ENCODE results near the gene DNAH7. TPM values are rescaled to one million over a fixed set of nuclear protein-coding genes. Genes with fewer than 3 reads are reported as not detected.

DNAH7 gene
- total and polyA plus RNA-seq, 2 of the 4 experiments (the other 2 are of a cell fraction): 0.22 to 0.36 TPM

- H2AK9ac ChIP-seq (replicated peaks; ENCODE audit: low read depth, low read length, poor library complexity): no peak overlapping the region
- H3K27me3 ChIP-seq (ENCODE audit: control insufficient read depth, insufficient read depth, low read length): no peaks in the 10 kb centered on the region
- H4K5ac ChIP-seq (ENCODE audit: low read depth, low read length): no peak overlapping the region
- H3K4ac ChIP-seq (ENCODE audit: low read depth, low read length): no peak overlapping the region
- H3K27ac ChIP-seq (ENCODE audit: insufficient read depth, low read length): no peak overlapping the region
- no CpG with 5 or more reads among the region's 1 CpG for WGBS, 2 experiments (ENCODE audit: extremely low coverage in 2 of 2, insufficient read length in 1 of 2)
- H4K8ac ChIP-seq (ENCODE audit: low read depth in 2 of 2, low read length in 2 of 2): no peak overlapping the region
- no TSS peak for BruUV-seq (replicated peaks)
- CTCF ChIA-PET: no interaction called here
- H3K36me3 ChIP-seq (ENCODE audit: control insufficient read depth, insufficient read depth, low read length): no peaks in the 10 kb centered on the region
- intact Hi-C loops (cut with micrococcal nuclease) (no loop called here), in situ Hi-C loops (cut with MboI; ENCODE audit: low sequenced_read_pairs) (no loop called here), dilution Hi-C loops (cut with HindIII; ENCODE audit: low sequenced_read_pairs, unreplicated experiment) (no loop called here)
- H2BK20ac ChIP-seq (ENCODE audit: low read depth, low read length): no peak overlapping the region
- H2BK5ac ChIP-seq (ENCODE audit: low read depth, low read length, poor library complexity, severe bottlenecking): no peak overlapping the region
- H2BK15ac ChIP-seq (ENCODE audit: low read depth, low read length): no peak overlapping the region
- no peak overlapping the region for H3K4me2 ChIP-seq (ENCODE audit: low read depth, low read length)
- H3K9me1 ChIP-seq (ENCODE audit: insufficient read depth, low read length): no peaks in the 10 kb centered on the region
- no peak overlapping the region for H2BK120ac ChIP-seq (ENCODE audit: low read depth, low read length)
- H4K20me1 ChIP-seq (ENCODE audit: insufficient read depth, low read length): no peaks in the 10 kb centered on the region
- H3K14ac ChIP-seq (replicated peaks; ENCODE audit: low read depth, low read length): no peak overlapping the region
- H3K79me1 ChIP-seq (ENCODE audit: low read depth in 1 of 2, low read length in 2 of 2): no peaks in the 10 kb centered on the region
- no peak for TF ChIP-seq FOS (IDR thresholded peaks at IDR 0.05; ENCODE audit: low read depth, low read length)
- TF ChIP-seq RAD21 (IDR thresholded peaks at IDR 0.05; ENCODE audit: low read length): no peak
- TF ChIP-seq RCOR1 (IDR thresholded peaks at IDR 0.05; ENCODE audit: insufficient replicate concordance, low read length): no peak
- no peak for TF ChIP-seq RFX5 (IDR thresholded peaks at IDR 0.05; ENCODE audit: low read depth, low read length)
- TF ChIP-seq USF2 (IDR thresholded peaks at IDR 0.05; ENCODE audit: low read depth, low read length): no peak
- TF ChIP-seq MXI1 (IDR thresholded peaks at IDR 0.05; ENCODE audit: borderline replicate concordance, low read depth, low read length): no peak
- no peak for TF ChIP-seq POLR2A (IDR thresholded peaks at IDR 0.05; ENCODE audit: low read depth, low read length)
- TF ChIP-seq NFE2L2 (IDR thresholded peaks at IDR 0.05; ENCODE audit: low read depth, low read length): no peak
- H2AFZ ChIP-seq (replicated peaks; ENCODE audit: low read length, poor library complexity): no peak overlapping the region
- H4K91ac ChIP-seq (ENCODE audit: insufficient read depth, low read depth, low read length): no peak overlapping the region
- H3K4me1 ChIP-seq (ENCODE audit: control insufficient read depth, insufficient read depth, low read length): no peaks in the 10 kb centered on the region
- ATAC-seq (ENCODE audit: low read depth) (no peak), DNase-seq (no peak)
- no peak overlapping the region for H3K56ac ChIP-seq (ENCODE audit: extremely low read depth, insufficient read depth, low read length)
- H3K18ac ChIP-seq (ENCODE audit: low read depth, low read length): no peak overlapping the region
- POLR2A ChIA-PET (ENCODE audit: unreplicated experiment): no interaction called here
- H2AK5ac ChIP-seq (ENCODE audit: low read depth, low read length): no peak overlapping the region
- H3K4me3 ChIP-seq (ENCODE audit: insufficient read depth, low read depth, low read length): no peak overlapping the region
- no peak overlapping the region for H3K23ac ChIP-seq (ENCODE audit: low read depth, low read length)
- no peaks in the 10 kb centered on the region for H3K9me3 ChIP-seq (ENCODE audit: control insufficient read depth, insufficient read depth, low read length)
- no peak overlapping the region for H3K9ac ChIP-seq (ENCODE audit: low read depth, low read length)
These were observed 68.1 kb downstream of the DNAH7 start for GRCh38 chr2:196000551-196000950.

Measured in IMR-90 (cell line).